Brain microvascular endothelial cell (primary cell): Measurements from ENCODE around the gene USP21.
A peak's percentile ranks its signal among the peaks of the same experiment; 100 is the strongest.

ENCODE experiments used
- DNase-seq: peaks from one replicate; pipeline ENCODE4 v3.0.0-alpha.2; 2020
- H3K27ac ChIP-seq: fragments of 250-450 bp; sonication (Bioruptor Pico); 2 replicates; pipeline ENCODE4 v1.5.1; 2020; ENCODE audit warnings: mild to moderate bottlenecking, moderate library complexity
- H3K27me3 ChIP-seq: fragments of 250-450 bp; sonication (Bioruptor Pico); replicated peaks from 2 replicates; pipeline ENCODE4 v1.5.1; 2020; ENCODE audit warnings: mild to moderate bottlenecking
- H3K36me3 ChIP-seq: fragments of 250-450 bp; sonication (Bioruptor Pico); replicated peaks from 2 replicates; pipeline ENCODE4 v1.5.1; 2020; ENCODE audit warnings: mild to moderate bottlenecking
- H3K4me3 ChIP-seq: 2 replicates; pipeline ENCODE4 v1.5.1; 2011; ENCODE audit warnings: low read depth, mild to moderate bottlenecking, control low read depth, low read length, moderate library complexity
- CTCF ChIP-seq: IDR thresholded peaks from 2 replicates; pipeline ENCODE4 v1.5.1; 2011; ENCODE audit warnings: low read depth, mild to moderate bottlenecking, moderate library complexity, low read length, control low read depth, inconsistent platforms; ENCODE audit errors: missing control alignments
- in situ Hi-C: cut with HindIII; loops from 2 replicates; pipeline ENCODE4 v1.10.0; 2017; ENCODE audit warnings: low sequenced_read_pairs, low pct_ligation_motif_present

Gene USP21

GRCh38 chr1:161158316-161159010 lies 837 bp upstream of the USP21 start:
- TF ChIP-seq CTCF, result no peak
- in situ Hi-C loops, result no loop called here
- Histone ChIP-seq H3K27ac (no peak overlapping the region), H3K36me3 (peaks cover 5% of the 10 kb centered on the region), H3K27me3 (no peaks in the 10 kb centered on the region), H3K4me3 (peak overlapping the region; percentile 91)
- DNase-seq, result no peak

- Histone ChIP-seq H3K36me3 (peaks cover 5% of the 10 kb centered on the region), H3K27ac (peak overlapping the region; percentile 85), H3K4me3 (peak overlapping the region; percentile 91), H3K27me3 (no peaks in the 10 kb centered on the region)
- in situ Hi-C loops, result no loop called here
- no peak for DNase-seq
- TF ChIP-seq CTCF, result no peak
Observed at GRCh38 chr1:161159913-161160243, 578 bp downstream of the USP21 start.

GRCh38 chr1:161160671-161161145 lies 1.4 kb downstream of the USP21 start:
- Histone ChIP-seq H3K27ac (no peak overlapping the region), H3K4me3 (no peak overlapping the region), H3K36me3 (peaks cover 5% of the 10 kb centered on the region), H3K27me3 (no peaks in the 10 kb centered on the region)
- no peak for TF ChIP-seq CTCF
- DNase-seq, result no peak
- in situ Hi-C loops, result no loop called here

- Histone ChIP-seq H3K27me3 (no peaks in the 10 kb centered on the region), H3K27ac (no peak overlapping the region), H3K4me3 (no peak overlapping the region), H3K36me3 (peaks cover 5% of the 10 kb centered on the region)
- in situ Hi-C loops, result no loop called here
- no peak for TF ChIP-seq CTCF
- no peak for DNase-seq
Observed at GRCh38 chr1:161161652-161162051, 2.4 kb downstream of the USP21 start.

- Histone ChIP-seq H3K27ac (no peak overlapping the region), H3K27me3 (no peaks in the 10 kb centered on the region), H3K36me3 (peaks cover 5% of the 10 kb centered on the region), H3K4me3 (no peak overlapping the region)
- DNase-seq, result no peak
- in situ Hi-C loops, result no loop called here
- no peak for TF ChIP-seq CTCF
Observed at GRCh38 chr1:161162052-161162451, 2.8 kb downstream of the USP21 start.

GRCh38 chr1:161162806-161163205 lies 3.5 kb downstream of the USP21 start:
- no peak for TF ChIP-seq CTCF
- DNase-seq, result no peak
- in situ Hi-C loops, result no loop called here
- Histone ChIP-seq H3K27me3 (no peaks in the 10 kb centered on the region), H3K27ac (no peak overlapping the region), H3K4me3 (no peak overlapping the region), H3K36me3 (peaks cover 6% of the 10 kb centered on the region)
